GM18498 (cell line): ENCODE results near the gene DPP10.

Experiments used
- ATAC-seq: cut with Tn5 transposase; IDR thresholded peaks from one replicate; pipeline ENCODE4 v1.9.1; 2021; ENCODE audit warnings: mild to moderate bottlenecking, moderate library complexity; ENCODE audit not compliant: unreplicated experiment

Gene DPP10

DNA sequence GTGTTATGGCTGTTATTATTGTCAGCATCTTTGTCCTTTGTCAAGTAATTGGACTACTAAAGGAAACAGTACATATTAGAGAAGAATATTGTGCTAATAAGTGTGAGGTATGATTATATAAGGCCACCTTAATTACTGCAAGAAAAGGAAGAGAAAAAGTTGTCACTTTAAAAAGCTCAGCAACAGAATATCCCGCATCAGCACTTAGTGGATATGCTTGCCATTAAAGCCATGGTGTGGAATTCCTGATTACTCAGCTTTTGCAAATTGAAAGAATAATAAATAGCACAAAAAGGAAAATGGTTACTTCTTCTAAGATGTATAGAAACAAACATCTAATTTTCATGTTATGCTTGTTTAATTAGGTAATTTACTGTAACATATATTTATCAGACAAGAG is 347.5 kb downstream of the DPP10 start:
- no peak for ATAC-seq

DNA sequence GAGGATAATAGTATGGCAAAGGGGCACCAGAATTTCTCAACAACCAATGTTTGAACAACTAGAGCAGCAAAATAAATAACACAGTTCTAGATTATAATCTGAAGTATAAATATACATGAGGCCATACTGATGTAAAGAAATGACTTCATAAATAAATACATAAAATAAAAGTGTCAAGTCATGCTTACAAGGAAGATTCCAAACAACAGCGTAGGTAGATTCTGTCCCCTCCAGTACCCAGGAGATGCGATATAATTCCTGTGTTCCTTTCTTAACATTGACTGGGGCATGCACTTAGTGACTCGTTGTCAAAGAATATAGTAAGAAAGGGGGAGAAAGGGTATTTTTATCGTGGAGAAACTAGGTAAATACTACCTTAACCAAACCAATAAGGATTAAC is 355.1 kb downstream of the DPP10 start:
- ATAC-seq = no peak

DNA sequence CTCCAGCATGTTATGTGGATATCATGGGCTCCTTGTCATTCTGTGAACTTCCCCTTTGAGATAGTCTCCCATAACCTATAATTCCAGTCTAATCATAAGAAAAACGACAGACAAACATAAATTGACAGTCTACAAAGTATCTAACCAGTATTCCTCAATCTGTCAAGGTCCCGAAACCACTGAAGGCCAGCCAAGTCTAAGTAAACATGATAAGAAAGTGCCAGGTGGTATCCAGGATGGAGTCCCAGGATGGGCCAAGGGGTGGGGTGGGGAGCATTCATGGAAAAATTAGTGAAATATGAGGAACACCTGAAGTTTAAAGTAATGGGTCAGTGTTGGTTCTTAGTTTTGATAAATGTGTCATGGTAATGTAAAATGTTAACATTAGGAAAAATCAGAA is 355.5 kb downstream of the DPP10 start:
- no peak for ATAC-seq

DNA sequence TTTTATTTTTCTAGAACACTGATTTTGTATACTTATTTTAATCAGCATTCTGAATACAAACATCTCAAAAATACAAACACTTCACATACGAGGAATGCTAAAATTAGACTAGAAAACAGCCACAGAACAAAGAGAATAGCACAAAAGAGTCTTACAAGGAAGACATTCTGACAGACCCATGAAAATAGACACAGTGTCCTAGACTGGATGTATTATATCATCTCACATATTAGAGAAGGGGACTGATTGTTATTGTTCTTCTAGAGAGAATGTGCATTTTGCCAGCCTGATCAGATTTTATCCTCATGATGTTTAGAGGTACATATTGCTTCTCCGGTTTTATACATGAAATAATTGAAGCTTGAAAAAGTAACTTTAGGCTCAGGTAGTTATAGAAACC is 357.9 kb downstream of the DPP10 start:
- ATAC-seq = no peak

DNA sequence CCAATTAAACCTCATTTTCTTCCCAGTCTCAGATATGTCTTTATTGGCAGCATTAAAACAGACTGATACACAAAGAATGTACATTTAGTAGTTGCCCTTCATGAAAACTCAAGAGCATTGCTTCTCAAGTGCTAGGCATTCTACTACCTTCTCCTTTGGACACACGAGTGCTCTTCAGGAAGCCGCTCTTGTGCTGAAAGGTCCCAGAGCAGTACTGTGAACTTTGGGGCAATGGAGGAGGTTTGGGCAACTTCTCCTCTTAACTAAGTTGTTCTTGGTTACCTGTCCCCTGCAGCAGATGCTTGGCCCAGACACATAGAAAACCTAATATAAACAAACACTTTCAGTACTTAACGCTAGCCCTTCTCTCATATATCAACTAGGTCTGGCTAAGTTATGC is 362.8 kb downstream of the DPP10 start:
- ATAC-seq = no peak

DNA sequence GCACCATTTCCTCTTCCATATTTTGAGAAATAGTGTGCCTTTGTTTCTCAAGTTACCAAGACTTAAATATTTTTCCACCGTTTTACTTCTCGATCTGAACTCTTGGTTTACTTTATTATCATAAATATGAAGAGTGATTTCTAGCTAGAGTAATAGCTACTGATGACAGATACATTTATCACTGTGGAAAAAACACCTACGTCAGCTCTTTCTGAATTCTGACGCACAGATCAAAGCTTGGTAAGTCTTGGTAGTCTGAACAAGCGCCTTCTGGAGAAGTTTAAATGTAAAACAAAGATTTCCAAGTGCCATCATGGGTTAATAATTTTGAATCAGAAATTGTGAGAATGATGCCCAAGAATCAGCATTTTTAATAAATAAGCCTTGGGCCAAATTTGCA is 367.7 kb downstream of the DPP10 start:
- no peak for ATAC-seq

DNA sequence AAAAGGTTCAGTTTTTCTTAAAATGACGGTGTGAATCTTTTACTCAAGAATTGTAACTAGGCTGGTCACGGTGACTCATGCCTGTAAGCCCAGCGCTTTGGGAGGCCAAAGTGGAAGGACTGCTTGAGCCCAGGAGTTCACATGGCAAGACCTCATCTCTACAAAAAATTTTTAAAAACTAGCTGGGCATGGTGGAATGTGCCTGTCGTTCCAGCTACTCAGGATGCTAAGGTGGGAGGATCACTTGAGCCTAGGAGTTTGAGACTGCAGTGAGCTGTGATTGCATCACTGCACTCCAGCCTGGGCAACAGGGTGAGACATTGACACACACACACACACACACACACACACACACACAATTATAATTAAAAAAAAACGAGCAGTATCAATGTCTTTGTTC is 369.8 kb downstream of the DPP10 start:
- ATAC-seq = no peak

DNA sequence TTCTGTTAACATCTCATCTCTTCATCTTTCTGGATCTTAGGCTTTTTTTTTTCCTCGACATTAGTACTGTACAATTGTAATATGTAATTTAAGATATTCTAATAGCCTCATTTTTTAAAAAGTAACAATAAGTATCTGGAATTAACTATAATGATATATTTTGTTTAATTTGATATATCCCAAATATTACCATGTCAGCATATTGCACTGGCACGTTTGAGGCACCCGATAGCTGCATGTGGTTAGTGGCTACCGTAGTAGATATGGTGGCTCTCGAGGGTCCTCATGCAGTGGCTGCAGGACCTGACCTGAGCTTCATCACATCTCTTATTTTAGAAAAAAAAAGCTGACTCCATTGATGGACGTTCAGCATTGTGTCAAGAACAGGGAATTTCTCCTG is 371.9 kb downstream of the DPP10 start:
- no peak for ATAC-seq

DNA sequence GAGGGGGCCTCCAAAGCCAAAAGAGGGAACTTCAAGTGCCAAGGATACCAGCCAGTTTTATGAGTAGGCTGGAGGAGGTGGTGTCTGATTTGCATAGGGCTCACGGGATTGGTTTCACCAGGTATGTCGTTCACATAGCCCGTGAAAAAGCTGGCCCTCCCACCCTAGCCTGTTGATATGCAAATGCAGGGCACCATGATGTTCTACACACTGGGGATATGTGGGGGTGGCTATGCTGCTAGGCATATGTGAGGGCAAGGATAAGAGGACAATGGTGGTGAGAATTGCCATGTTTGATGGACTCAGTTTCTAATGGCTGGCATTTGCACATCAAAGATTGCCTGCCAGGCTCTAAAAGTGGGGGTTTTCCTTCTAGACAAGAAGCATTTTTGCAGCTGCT is 378.6 kb downstream of the DPP10 start:
- ATAC-seq = no peak

DNA sequence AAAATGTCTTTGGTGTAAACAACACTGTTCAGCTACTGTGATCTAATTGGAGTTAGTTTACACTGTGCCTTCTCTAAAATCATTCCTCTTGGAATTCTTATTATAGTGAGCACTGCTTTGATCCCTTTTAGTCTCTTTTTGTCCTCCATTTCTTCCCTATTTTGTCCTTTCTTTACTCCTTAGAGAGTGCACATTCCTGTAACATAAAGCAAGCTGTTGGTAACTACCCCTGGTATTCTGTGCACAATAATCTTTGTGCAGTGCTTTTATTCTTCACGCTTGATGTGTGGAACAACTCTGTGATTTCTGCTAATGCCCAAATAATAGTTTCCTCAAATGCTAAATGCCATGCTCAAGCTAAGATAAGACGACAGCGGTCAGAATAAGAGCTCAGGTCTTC is 401.5 kb downstream of the DPP10 start:
- ATAC-seq = no peak

DNA sequence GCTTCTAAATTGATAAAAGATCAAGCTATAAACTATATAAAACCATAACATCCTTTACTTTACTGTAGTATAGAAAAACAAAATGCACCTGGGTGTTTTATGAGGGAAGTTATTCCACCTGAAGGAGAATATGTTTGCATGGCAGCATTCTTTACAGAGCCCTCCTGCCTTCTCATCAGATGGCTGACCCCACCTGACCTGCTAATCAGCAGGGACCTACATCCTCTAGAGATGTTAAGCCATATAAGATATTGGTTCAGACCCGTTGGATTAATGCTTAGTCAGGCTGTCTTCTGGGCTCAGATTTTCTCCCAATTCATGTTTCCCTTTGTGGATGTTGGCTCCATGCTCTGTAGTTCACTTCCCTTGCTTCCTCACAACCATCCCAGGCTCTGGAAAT is 414.8 kb downstream of the DPP10 start:
- no peak for ATAC-seq

DNA sequence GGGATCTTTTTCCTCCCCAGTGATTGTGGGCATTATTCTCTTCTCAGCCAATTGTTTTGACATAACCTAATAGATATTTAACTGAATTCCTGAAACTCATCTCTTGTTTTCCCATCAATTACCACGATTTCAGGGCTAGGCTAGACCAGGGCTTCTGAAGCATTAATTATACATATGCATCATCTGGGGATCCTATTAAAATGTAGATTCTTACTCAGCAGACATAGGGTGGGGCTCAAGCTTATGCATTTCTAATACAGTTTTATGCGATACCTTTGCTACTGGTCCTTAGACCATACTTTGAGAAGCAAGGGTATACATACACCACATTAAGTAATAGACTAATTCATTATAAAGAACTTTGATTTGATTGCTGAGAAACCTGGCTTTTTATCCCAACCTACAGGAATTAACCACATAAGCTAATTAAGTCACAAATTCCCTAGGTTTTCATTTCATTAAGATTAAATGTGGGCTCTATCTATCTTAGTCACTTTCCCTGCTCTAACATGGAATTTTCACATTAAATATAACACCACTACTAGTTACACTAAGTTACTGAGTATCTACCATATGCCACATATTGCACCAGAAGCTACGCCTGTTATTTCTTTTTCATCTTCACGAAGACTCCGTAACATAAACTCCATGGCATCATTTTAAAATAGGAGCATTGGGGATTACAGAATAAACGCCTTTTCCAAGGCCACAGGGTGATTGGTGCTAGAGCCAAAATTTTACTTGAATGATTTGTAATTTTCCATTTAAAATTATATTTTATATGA is 417.5 kb downstream of the DPP10 start:
- no peak for ATAC-seq

DNA sequence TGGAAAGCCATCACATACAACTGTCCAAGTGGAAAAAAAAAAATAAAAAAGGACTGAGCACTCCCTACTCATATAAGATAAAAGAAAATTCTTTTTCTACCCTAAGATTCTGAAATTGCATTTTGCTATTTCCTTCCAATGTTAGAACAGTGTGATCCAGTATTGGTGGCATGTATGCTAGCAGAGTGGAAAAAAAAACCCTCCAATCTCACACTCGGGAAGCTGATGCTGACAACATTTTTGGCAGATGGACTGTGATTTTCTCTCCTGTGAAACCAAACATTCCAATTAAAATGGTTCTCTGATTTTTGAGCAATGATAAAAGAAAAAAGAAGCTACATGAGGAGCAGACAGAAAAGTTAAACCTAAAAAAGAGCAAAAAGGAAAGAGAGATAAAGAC is 419.8 kb downstream of the DPP10 start:
- no peak for ATAC-seq

DNA sequence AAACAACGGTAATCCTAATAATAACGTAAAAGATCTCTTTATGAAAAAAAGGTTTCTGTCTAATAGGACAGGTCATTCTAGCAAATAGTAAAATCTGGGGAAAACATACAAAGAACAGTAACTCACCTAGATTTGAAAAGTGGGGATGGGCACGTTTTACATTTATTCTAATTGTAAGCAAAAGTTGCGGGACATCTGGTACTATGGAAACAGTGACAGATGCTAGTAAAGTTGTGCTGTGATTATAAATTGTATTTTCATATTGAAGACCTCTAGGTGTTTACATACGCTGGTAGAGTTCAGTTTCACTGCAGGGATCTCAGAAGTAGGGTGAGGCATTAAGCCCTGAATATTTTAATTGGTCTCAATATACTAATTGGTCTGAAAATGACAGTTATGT is 422.5 kb downstream of the DPP10 start:
- ATAC-seq = no peak

DNA sequence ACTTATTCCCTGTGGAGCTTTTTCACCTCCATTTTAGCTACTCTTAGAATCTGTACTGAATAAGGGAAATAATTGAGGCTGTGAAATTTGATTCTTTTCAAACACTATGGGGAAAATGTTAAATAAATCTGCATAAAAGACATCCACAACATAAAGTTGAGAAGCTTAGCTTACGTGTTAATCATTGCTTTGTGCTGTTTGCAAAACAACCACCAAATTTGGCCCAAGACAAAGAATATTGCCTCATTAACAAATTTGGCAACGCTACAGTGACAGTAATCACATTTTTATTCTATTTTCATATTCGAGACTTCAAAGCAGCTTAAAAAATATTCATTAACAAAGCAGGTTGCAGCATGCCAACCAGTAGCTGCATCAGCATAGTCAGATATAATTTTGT is 437.6 kb downstream of the DPP10 start:
- no peak for ATAC-seq

DNA sequence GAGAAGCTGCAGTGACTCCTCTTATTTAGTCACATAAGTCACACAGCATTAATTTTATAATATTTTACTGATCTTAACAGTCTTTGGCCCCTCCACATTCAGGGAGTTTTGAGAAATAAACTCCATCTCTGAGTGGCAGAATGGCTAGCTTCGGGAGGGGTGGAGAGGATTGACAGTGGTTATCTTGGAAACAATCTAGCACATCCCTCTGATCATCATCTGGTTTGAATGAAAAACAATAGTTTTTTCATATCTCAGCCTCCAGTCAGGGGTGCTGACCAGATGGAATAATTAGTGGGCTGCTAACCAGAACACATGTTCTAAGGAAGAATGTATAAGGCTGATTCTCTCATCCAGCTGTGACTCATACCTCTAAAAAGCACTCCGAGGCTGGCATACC is 477.5 kb downstream of the DPP10 start:
- ATAC-seq = no peak

DNA sequence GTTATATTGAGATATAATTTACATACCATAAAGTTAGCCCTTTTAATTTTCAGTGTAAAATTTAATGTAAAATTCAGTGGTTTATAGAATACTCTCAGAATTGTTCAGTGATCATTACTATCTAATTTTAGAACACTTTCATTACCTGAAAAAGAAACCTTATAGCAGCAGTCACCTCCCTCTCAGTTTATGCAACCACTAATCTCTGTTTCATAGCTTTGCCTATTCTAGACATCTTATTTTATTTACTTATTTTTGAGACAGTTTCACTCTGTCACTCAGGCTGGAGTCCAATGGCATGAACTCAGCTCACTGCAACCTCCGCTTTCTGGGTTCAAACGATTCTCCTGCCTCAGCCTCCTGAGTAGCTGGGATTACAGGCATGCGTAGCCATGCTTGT is 479.6 kb downstream of the DPP10 start:
- no peak for ATAC-seq

DNA sequence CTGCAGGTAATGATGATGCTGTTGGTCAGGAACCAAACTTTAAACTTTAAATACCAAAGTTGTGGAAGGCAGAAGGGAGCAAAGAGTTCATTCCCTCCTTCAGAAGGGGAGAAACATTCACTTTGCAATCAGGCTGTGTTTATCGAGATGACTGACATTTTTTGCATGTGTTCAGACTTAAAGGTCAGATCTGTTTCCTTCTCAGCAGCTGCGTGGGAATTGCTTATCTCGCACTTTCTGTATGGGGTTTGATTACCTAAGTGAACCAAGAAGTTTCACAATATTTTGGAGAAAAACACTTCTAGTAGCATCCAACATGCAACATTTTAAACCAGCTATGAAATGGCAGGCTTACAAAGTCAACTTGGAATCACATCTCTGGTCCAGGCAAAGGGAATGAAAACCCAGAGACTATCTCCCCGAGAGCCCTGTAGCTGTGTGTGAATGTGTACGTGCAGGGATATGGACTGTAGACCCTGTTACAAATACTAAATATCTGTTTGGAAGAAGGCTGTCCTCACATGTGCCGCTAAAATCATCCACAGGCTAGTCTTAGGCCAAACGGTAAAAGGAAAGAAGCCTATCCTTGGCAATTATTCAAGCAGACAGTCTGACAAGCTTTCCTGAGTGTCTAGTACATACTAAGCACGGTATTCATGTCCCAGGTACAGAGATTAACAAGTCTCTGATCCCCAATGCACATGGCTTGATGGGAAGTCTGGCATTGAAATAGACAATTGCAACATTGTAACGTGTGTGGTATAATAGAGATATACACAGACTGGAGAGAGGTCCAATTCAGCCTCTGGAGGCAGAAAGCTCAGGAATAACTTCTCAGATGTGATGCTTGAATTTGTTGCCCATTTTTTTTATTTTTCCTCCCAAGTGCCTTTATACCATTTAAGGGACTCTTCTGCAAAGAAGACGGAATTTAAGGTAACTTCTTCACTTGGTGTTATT is 483.1 kb downstream of the DPP10 start:
- no peak for ATAC-seq

DNA sequence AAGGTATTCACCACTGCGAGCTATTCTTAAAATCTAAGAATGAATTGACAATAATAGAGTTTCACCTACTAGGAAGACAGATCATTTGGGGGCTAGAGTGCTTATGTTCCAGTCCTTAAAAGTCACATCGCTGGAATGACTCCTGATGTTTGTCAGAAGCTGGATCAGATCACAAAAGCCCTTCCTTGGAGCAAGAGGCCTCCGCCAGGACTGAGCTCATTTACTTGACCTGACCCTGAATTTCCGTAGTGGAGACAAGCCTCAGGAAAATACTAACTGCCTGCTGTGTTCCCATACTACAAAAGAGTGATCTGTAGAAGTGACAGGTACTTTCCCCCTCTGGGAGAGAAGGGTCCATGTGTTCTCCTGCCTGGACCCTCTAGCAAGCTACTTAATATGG is 483.9 kb downstream of the DPP10 start:
- ATAC-seq = no peak

DNA sequence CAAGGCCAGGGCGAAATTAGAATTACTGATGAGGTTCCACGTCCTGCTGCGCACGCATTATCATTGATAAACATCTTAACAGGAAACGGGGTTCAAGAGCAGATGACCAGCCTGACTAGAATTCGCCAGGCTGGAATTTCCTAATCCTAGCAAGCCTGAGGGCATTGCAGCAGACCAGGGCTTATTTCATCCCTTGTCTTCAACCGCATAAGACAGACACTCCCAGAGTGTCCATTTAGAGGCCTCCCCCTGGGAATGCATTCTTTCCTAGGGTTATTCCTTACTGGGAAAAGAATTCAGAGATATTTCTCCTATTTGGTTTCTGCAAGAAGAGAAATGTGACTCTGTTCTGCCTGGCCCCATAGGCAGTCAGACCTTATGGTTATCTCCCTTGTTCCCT is 486.8 kb downstream of the DPP10 start:
- no peak for ATAC-seq

DNA sequence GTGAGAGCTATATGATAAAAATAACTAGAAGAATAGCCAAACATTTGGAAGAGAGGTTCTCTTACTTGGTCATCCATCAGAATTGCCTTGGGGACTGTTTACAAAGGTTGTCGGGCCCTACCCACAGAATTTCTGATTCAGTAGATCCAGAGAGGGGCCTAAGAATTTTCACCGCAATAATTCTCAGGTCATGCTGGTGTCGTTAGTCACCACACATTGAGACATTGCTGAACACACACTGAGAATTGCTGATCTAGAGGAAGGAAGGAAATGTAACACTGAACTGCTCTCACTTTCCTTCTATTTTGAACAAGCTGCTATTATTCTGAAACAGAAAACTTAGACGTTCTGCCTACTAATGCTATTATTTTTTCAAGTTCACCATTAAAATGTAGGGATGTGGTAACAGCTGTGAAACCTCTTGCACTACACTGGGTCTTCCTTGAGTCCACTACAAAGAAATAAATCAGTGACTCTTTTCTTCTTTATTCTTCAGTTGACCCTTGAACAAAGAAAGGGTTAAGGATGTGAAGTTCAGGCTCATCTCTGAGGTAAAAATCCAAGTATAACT is 491.3 kb downstream of the DPP10 start:
- ATAC-seq = no peak

DNA sequence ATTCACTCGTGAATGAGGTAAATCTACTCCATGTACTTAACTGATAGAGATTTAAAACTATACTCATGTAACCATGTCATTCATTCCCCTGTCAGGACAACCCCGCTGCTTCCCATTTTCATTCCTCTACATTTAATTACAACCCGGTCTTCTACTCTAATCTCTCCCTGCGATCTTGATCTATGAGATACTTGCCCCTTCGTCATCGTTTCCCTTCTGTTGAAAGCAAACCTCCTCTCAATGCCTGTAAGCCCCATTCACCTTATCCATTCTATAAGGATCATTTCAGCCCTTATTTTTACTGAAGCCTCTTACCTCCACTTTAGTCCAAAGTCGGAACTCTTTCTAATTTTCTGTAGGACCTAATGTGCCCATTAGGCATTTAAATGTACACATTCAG is 492.6 kb downstream of the DPP10 start:
- no peak for ATAC-seq
